LoVo (cell line): Measurements from ENCODE around the gene HNF1B.
A peak's percentile ranks its signal among the peaks of the same experiment; 100 is the strongest.
"Not testable (repeated sequence)": the region's sequence is repeated elsewhere in the genome, so short reads cannot be mapped to it uniquely, and the experiment has no call there.

Experiments
- DNase-seq: peaks from one replicate; pipeline ENCODE4 v3.0.0-alpha.2; 2016; ENCODE audit warnings: low spot score

The HNF1B gene, protein sequence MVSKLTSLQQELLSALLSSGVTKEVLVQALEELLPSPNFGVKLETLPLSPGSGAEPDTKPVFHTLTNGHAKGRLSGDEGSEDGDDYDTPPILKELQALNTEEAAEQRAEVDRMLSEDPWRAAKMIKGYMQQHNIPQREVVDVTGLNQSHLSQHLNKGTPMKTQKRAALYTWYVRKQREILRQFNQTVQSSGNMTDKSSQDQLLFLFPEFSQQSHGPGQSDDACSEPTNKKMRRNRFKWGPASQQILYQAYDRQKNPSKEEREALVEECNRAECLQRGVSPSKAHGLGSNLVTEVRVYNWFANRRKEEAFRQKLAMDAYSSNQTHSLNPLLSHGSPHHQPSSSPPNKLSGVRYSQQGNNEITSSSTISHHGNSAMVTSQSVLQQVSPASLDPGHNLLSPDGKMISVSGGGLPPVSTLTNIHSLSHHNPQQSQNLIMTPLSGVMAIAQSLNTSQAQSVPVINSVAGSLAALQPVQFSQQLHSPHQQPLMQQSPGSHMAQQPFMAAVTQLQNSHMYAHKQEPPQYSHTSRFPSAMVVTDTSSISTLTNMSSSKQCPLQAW

DNA sequence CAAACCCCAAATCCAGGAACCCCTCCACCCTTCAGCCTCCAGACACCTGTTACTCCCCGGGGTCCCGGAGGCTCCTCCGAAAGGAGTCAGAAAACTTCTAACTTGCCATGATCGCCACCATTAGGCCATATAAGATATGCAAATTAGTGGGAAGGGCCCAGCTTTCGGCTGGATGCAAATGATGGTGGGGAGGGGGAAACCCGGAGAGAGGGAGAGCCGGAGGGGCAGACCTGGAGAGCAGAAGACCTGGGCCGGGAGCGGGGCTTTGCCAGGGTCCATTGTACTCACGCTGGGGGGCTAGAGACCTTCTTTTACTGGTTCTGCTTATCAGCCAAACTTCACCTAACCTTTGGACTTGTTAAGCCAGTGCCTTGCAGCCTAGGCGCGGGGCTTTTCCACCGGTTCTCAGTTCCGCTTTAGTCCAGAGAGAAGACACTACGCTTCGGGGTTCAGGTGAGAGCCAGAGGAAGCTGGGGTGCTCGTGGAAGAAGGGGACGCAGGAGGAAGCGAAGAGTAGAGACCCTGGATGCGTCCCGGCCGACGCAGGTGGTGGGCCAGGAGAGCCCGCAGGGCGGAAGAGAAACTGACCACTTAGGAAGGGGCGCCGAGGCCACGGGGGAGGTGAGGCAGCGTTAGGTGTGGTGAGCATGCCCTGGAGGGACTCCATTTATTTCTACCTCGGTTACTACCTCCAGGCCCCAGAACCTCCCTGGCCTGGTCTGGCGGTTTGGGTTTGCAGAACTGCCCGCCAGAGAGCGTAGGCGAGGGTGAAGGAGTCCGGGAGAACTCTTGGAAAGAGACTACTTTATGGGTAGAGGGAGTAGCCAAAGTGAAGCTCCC, at the start of gene HNF1B:
Gene HNF1B (minus strand): TSS at position 99 of the 840 bp plus-strand sequence. CDS start 175 bp downstream, outside the sequence.
- no peak for DNase-seq

- DNase-seq = no peak
Observed at GRCh38 chr17:37792787-37793186, 47.9 kb upstream of the HNF1B start.

GRCh38 chr17:37791447-37792399, 46.9 kb upstream of the HNF1B start:
- no peak for DNase-seq

- no peak for DNase-seq
Observed at GRCh38 chr17:37789771-37790541, 45.1 kb upstream of the HNF1B start.

DNA sequence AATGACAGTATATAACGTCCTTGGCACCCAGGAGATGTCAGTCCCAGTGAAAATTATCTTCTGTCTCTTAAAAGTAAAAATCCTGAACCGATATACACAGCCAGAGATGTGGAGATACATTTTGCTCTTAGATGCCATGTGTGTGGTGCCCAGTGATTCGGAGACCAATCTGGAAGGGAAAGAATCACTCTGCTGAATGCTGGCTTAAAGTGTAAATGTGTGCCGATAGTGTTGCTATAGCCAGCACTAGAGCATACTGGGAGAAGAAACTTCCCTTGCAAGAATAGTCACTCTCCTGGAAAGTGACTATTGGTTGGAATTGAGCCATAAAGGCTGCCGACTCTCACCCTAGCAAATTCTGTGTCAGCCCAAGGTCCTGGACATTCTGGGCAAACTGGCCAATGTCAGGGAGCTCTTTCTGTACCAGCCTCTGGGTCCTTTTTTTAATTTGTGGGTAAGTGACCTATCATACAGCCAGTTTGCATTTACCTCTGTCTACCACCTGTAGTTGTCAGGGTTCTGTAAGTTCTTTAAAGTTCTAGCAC, 44.2 kb upstream of the HNF1B start:
- no peak for DNase-seq

GRCh38 chr17:37788526-37788925, 43.7 kb upstream of the HNF1B start:
- DNase-seq = no peak

- peak; percentile 84 for DNase-seq
Observed at GRCh38 chr17:37787055-37787757, 42.3 kb upstream of the HNF1B start.

DNA sequence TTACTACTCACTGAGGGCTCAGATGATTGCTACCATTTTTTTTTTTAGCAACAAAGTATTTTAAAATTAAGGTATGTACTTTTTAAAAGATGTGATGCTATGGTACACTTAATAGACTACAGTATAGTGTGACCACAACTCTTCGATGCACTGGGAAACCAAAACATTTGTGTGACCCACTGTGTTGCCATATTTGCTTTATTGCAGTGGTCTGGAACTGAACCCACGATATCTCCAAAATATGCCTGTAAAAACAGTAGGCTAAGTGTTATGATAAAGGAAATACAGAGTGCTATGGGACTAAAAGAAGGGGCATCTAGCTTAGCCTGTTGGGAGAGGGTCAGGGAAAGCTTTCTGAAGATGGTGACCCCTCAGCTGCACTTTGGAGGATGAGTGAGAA, 41.6 kb upstream of the HNF1B start:
- no peak for DNase-seq

- DNase-seq = not testable (repeated sequence)
Observed at GRCh38 chr17:37782460-37782859, 37.6 kb upstream of the HNF1B start.

DNA sequence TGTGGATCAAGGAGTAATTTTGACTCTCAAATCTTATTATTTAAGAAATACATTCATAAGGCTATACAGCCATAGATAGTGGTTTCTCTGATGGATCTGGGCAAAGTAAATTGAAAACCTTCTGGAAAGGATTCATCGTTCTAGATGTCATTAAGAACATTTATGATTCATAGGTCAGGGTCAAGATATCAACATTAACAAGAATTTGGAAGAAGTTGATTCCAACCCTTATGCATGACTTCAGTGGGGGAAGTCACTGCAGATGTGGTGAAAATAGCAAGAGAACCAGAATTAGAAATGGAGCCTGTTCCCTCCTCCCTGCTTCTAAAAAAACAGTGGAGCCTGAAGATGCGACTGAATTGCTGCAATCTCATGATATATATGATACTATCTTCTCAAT, 36.6 kb upstream of the HNF1B start:
- DNase-seq = no peak

DNA sequence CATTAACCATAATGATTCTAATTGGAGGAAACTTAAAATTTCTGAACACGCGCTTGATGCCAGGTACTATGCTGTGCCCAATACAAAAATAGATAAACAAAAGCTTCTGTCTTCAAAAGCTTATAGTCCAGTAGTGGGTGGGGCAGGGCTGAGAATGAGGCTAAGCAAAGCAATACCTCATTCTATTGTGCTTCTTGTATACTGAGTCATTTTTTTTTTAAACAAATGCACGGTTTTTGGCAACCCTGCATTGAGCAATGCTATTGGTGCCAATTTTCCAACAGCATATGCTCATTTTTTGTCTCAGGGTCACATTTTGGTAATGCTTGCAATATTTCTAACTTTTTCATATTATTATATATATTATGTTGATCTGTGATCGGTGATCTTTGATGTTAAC, 34.7 kb upstream of the HNF1B start:
- DNase-seq = no peak

DNA sequence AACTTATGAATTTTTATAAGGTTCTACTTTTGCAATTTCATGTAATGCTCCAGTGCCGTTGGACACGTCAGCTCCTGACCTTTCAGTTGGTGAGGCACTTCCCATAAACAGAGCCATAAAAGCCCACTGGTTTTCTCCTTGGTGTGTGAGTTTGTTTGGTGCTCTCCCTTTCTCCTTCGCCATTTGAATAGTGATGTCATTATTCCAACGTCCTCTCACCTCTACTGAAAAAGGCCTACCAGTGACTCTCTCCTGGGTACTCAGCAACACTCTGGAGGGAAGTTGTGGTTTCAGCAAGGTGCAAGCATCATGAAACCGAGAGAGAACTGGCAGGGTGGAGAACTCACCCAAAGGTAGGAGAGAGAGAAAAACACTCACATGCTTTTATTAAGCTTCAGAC, 29.6 kb upstream of the HNF1B start:
- DNase-seq = no peak

- no peak for DNase-seq
Observed at GRCh38 chr17:37772982-37773381, 28.1 kb upstream of the HNF1B start.

DNA sequence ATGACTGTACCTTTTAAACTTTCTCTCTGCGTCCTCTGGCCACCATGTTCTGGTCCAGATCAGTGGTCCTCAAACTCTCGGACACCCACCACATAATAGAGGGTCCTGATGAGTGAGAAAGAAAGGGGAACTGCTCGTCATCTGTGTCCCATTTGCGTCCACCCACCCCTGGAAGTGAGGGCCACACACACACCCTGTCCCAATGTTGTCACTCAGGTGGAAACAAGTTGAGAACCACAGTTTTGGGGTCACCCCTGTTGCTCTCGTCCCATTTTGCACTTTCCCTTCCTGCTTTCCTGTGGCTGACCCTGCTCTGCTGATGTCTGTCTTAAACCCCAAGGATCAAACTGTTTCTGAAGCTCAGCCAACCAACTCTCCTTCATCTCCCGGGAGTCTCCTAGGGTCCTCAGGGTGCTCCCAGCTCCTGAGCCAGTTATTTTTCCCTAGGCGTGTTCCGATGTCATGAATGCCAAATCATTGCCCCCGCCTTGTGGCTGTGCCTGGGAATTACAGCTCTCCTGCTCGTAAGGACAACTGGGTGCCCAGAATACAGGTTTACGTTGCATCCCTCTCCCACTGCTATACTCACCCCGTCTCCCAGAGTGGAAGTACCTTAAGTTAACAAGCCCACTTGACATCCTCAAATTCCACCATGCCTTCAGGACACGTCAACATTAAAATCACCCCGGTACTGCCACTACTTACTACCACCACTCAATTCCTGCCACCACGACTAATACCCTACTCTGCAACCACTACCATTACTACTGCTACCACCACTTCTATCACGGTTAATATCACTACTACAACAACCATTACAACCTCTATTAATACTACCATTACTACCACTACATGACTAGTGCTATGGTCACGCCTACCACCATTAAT, 26.0 kb upstream of the HNF1B start:
- peak; percentile 62 for DNase-seq

DNA sequence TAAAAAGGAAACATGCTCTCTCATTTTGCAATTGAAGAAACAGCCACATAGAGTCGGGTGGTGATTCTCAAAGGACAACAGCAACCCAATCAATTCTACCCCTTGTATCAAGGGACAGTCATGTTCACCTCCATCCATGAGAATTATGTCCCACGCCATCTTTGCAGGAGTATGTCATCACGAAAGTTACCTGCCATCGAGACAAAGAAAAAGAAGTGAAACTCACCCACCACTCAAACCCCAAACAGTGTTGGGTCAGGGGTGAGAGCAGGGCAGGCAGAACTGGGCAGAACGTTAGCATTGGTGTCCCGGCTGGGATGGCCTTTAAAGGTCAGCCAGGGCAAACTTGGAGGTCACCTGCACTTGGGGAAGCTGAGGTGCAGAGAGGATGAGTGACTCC, 24.2 kb upstream of the HNF1B start:
- DNase-seq = no peak

- no peak for DNase-seq
Observed at GRCh38 chr17:37768438-37768837, 23.6 kb upstream of the HNF1B start.

DNA sequence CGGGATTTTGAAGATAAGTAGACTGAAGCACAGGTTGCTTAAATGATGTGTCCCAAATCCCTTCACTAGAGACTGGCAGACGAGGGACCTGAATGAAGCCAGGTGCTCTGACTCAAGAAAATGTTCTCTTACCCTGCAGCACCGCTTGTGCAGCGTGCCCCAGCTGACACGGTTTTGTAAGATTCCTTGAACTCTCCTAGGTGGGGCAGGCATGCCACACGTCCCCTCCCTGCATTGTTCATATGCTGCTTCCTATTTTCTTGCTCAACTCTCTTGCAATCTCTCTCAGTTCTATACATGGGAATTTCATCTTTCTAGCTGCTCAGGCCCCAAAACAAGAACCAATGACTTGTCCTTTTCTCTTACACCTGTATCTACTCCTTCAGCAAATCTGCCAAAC, 22.1 kb upstream of the HNF1B start:
- no peak for DNase-seq

DNA sequence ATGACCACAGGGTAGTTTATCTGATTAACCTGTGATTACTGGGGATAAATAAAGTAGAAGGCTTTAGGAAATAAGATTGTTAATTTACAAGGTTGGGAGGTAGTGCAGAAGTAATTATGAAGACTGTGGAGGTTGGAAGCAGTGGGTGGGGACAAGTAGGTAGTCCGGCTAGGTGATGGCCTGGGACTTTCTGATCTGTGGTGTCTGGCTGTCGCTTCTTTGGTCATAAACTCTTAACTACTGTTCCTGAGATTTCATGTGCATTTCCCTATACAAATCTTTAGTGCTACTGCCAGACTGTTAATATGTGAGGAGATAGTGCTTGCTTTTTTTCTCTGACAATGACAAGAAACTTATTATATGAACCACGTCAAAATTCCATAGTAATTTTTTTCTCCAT, 19.5 kb upstream of the HNF1B start:
- no peak for DNase-seq

DNA sequence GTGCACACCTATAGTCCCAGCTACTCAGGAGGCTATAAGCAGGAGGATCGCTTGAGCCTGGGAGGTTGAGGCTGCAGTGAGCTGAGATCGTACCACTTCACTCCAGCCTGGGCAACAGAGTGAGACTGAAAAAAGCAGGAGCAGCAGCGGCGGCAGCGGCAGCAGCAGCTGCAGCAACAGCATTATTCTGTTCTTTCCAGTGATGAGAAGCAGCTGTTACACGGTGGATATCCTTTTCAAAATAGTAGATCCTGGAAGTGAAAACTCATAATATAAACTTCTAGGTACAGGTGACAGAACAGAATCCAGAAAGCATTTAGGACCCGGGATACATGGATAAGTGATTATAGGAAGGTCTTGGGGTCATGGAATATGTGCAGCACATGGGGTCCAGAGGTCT, 17.8 kb upstream of the HNF1B start:
- DNase-seq = no peak
